Loucy (cell line): ENCODE data around the gene OLFM1.

Experiments used
- H2AFZ ChIP-seq: fragments of 200-600 bp; sonication (generic); 2 replicates; pipeline ENCODE4 v1.6.0; 2016; ENCODE audit warnings: antibody characterized with exemption, mild to moderate bottlenecking, low read length, moderate library complexity
- H3F3A ChIP-seq: fragments of 200-600 bp; 2 replicates; pipeline ENCODE4 v1.6.0; 2016; ENCODE audit warnings: antibody characterized with exemption, low read depth, mild to moderate bottlenecking
- H3K27me3 ChIP-seq: fragments of 200-600 bp; sonication (generic); 2 replicates; pipeline ENCODE4 v1.6.1; 2014; ENCODE audit warnings: low read length, mild to moderate bottlenecking; ENCODE audit not compliant: insufficient read depth, poor library complexity, severe bottlenecking
- H3K36me3 ChIP-seq: fragments of 200-600 bp; sonication (generic); 2 replicates; pipeline ENCODE4 v1.6.1; 2016; ENCODE audit warnings: low read length; ENCODE audit not compliant: insufficient read depth
- H3K4me1 ChIP-seq: fragments of 200-600 bp; sonication (generic); 2 replicates; pipeline ENCODE4 v1.5.1; 2014; ENCODE audit warnings: low read length, mild to moderate bottlenecking; ENCODE audit not compliant: insufficient read depth, poor library complexity, severe bottlenecking
- H3K4me2 ChIP-seq: fragments of 200-600 bp; sonication (generic); 2 replicates; pipeline ENCODE4 v1.6.0; 2014; ENCODE audit warnings: antibody characterized with exemption, low read length, low read depth, mild to moderate bottlenecking; ENCODE audit not compliant: poor library complexity, severe bottlenecking
- H3K4me3 ChIP-seq: fragments of 200-600 bp; sonication (generic); 2 replicates; pipeline ENCODE4 v1.5.1; 2014; ENCODE audit warnings: low read length, mild to moderate bottlenecking, mixed read lengths; ENCODE audit not compliant: poor library complexity, severe bottlenecking
- H3K79me2 ChIP-seq: fragments of 200-600 bp; sonication (generic); 2 replicates; pipeline ENCODE4 v1.6.1; 2014; ENCODE audit warnings: low read length; ENCODE audit not compliant: insufficient read depth
- H3K9ac ChIP-seq: fragments of 200-600 bp; sonication (generic); 2 replicates; pipeline ENCODE4 v1.6.0; 2014; ENCODE audit warnings: mild to moderate bottlenecking, low read depth, low read length, moderate library complexity; ENCODE audit not compliant: poor library complexity, severe bottlenecking
- H3K9me2 ChIP-seq: fragments of 200-600 bp; sonication (generic); replicated peaks from 2 replicates; pipeline ENCODE4 v1.6.1; 2016; ENCODE audit warnings: low read depth, low read length, mixed read lengths
- H3K9me3 ChIP-seq: fragments of 200-600 bp; sonication (generic); 2 replicates; pipeline ENCODE4 v1.6.1; 2014; ENCODE audit warnings: mild to moderate bottlenecking, antibody characterized with exemption, low read length, low read depth; ENCODE audit not compliant: insufficient read depth
- H4K20me1 ChIP-seq: fragments of 200-600 bp; sonication (generic); 2 replicates; pipeline ENCODE4 v1.6.0; 2014; ENCODE audit warnings: antibody characterized with exemption, low read length, mild to moderate bottlenecking; ENCODE audit not compliant: insufficient read depth, poor library complexity, severe bottlenecking
- EZH2phosphoT487 ChIP-seq: fragments of 200-600 bp; IDR thresholded peaks from 2 replicates; pipeline ENCODE4 v1.6.1; 2018; ENCODE audit warnings: antibody characterized with exemption, mild to moderate bottlenecking, moderate library complexity, borderline replicate concordance
- TF ChIP-seq, protein P1 (sequence below): fragments of 200-600 bp; sonication (generic); conservative IDR thresholded peaks from 2 replicates; pipeline ENCODE4 v1.5.1; 2014; ENCODE audit warnings: mild to moderate bottlenecking, antibody characterized with exemption, low read length

Gene OLFM1

GRCh38 chr9:135088979-135089847 is 1.7 kb downstream of the OLFM1 start:
- Histone ChIP-seq H3K36me3 (no peaks in the 10 kb centered on the region), H3K4me1 (no peaks in the 10 kb centered on the region), H3K9me3 (no peaks in the 10 kb centered on the region), H2AFZ (no peak overlapping the region), H3K9ac (no peak overlapping the region), H3K79me2 (no peaks in the 10 kb centered on the region), H3F3A (no peaks in the 10 kb centered on the region), H3K4me2 (no peak overlapping the region), H3K4me3 (no peak overlapping the region), H3K9me2 (no peaks in the 10 kb centered on the region), H4K20me1 (no peaks in the 10 kb centered on the region), H3K27me3 (no peaks in the 10 kb centered on the region)
- TF ChIP-seq EZH2phosphoT487 = no peak
- TF ChIP-seq, protein P1, sequence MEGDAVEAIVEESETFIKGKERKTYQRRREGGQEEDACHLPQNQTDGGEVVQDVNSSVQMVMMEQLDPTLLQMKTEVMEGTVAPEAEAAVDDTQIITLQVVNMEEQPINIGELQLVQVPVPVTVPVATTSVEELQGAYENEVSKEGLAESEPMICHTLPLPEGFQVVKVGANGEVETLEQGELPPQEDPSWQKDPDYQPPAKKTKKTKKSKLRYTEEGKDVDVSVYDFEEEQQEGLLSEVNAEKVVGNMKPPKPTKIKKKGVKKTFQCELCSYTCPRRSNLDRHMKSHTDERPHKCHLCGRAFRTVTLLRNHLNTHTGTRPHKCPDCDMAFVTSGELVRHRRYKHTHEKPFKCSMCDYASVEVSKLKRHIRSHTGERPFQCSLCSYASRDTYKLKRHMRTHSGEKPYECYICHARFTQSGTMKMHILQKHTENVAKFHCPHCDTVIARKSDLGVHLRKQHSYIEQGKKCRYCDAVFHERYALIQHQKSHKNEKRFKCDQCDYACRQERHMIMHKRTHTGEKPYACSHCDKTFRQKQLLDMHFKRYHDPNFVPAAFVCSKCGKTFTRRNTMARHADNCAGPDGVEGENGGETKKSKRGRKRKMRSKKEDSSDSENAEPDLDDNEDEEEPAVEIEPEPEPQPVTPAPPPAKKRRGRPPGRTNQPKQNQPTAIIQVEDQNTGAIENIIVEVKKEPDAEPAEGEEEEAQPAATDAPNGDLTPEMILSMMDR = no peak

GRCh38 chr9:135090081-135090480 is 2.6 kb downstream of the OLFM1 start:
- H4K20me1 ChIP-seq = no peaks in the 10 kb centered on the region

GRCh38 chr9:135090547-135090946 is 3.1 kb downstream of the OLFM1 start:
- Histone ChIP-seq H4K20me1 (no peaks in the 10 kb centered on the region), H3K4me1 (no peaks in the 10 kb centered on the region)

More at GRCh38 chr9:135090081-135090480, 2.6 kb downstream of the OLFM1 start:
- no peak for TF ChIP-seq EZH2phosphoT487
- TF ChIP-seq, protein P1 = no peak
- Histone ChIP-seq H2AFZ (no peak overlapping the region), H3K36me3 (no peaks in the 10 kb centered on the region), H3K4me3 (no peak overlapping the region), H3K9ac (no peak overlapping the region), H3K4me1 (no peaks in the 10 kb centered on the region), H3K4me2 (no peak overlapping the region), H3K27me3 (no peaks in the 10 kb centered on the region), H3K9me2 (no peaks in the 10 kb centered on the region), H3F3A (no peaks in the 10 kb centered on the region), H3K9me3 (no peaks in the 10 kb centered on the region), H3K79me2 (no peaks in the 10 kb centered on the region)

More at GRCh38 chr9:135090547-135090946, 3.1 kb downstream of the OLFM1 start:
- H3K27me3 ChIP-seq = no peaks in the 10 kb centered on the region
- H3K79me2 ChIP-seq = no peaks in the 10 kb centered on the region
- H3F3A ChIP-seq = no peaks in the 10 kb centered on the region
- H3K9ac ChIP-seq = no peak overlapping the region
- no peaks in the 10 kb centered on the region for H3K9me2 ChIP-seq
- TF ChIP-seq, protein P1 = no peak
- TF ChIP-seq EZH2phosphoT487 = no peak
- no peaks in the 10 kb centered on the region for H3K9me3 ChIP-seq
- no peak overlapping the region for H3K4me3 ChIP-seq
- H3K4me2 ChIP-seq = no peak overlapping the region
- no peaks in the 10 kb centered on the region for H3K36me3 ChIP-seq
- H2AFZ ChIP-seq = no peak overlapping the region
